ENCODE measurements around the gene OR8K1. TPM values are rescaled to one million over a fixed set of nuclear protein-coding genes. Genes with fewer than 3 reads are reported as not detected.

The OR8K1 gene
- not detected for polyA plus RNA-seq (2013, experiment 1 of 2)
- polyA plus RNA-seq (2013, experiment 2 of 2), result not detected

DNA sequence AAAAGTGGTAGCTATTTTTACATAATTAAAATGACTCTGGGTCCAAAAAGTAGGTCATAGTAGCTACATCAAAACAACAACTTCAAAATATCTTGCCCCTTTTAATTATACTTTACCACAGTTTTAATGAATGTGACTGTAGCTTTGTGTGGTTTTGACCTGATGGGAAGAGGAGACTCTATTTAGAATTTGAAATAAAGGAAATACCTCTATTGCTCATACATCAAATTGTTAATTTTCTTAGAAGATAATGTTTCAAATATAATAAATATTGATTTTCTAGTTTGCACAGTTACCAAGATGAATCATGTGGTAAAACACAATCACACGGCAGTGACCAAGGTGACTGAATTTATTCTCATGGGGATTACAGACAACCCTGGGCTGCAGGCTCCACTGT, at the start of gene OR8K1:
TSS of gene OR8K1 (plus strand) at position 301 of the 400 bp plus-strand sequence. CDS start at position 301, 0 bp downstream.
- no peak within 1 kb of the TSS for H2BK12ac ChIP-seq (ENCODE audit: low read length in 2 of 2)
- no peak within 1 kb of the TSS for H4K91ac ChIP-seq (ENCODE audit: low read length)
- no peak within 1 kb of the TSS for H2BK120ac ChIP-seq (ENCODE audit: low read depth, low read length)
- no peak within 1 kb of the TSS for H3K4ac ChIP-seq (ENCODE audit: low read depth in 1 of 2, low read length in 2 of 2)
- no peak within 1 kb of the TSS for H3K23ac ChIP-seq (ENCODE audit: low read length in 2 of 2)
- no peak within 1 kb of the TSS for H3K14ac ChIP-seq (ENCODE audit: low read length in 2 of 2)
- H3K4me3 ChIP-seq (ENCODE audit: insufficient read depth in 1 of 2, low read depth in 1 of 2, low read length in 2 of 2), result no peak within 1 kb of the TSS
- H2BK15ac ChIP-seq (ENCODE audit: low read depth, poor library complexity, severe bottlenecking), result no peak within 1 kb of the TSS
- H3K79me1 ChIP-seq (replicated peaks; ENCODE audit: low read length, poor library complexity, severe bottlenecking), result no peaks in the 10 kb centered on the region
- no peak within 1 kb of the TSS for H2AFZ ChIP-seq (ENCODE audit: low read depth, low read length)
- 85% methylated on average over 1 of the region's 1 CpG for WGBS
- H3K4me1 ChIP-seq (ENCODE audit: control insufficient read depth, insufficient read depth, low read depth, low read length), result no peaks in the 10 kb centered on the region
- no peaks in the 10 kb centered on the region for H3K27me3 ChIP-seq (ENCODE audit: control insufficient read depth in 1 of 2, insufficient read depth in 1 of 2, low read length in 2 of 2)
- H2AK5ac ChIP-seq (ENCODE audit: low read length, severe bottlenecking), result no peak within 1 kb of the TSS
- H3K9ac ChIP-seq (ENCODE audit: low read length), result no peak within 1 kb of the TSS
- H2BK5ac ChIP-seq (ENCODE audit: low read depth, low read length, poor library complexity, severe bottlenecking), result no peak within 1 kb of the TSS
- no peak within 1 kb of the TSS for H3K27ac ChIP-seq (ENCODE audit: low read length, poor library complexity, severe bottlenecking)
- H3K18ac ChIP-seq (ENCODE audit: low read depth in 1 of 2, low read length in 2 of 2), result no peak within 1 kb of the TSS
- H3K36me3 ChIP-seq (ENCODE audit: control insufficient read depth in 1 of 2, insufficient read depth in 2 of 2, low read depth in 1 of 2, low read length in 2 of 2), result no peaks in the 10 kb centered on the region
- no peak within 1 kb of the TSS for H3K4me2 ChIP-seq (ENCODE audit: low read length, poor library complexity, severe bottlenecking)
- no peak within 1 kb of the TSS for H4K8ac ChIP-seq (ENCODE audit: low read length)
- no peak for DNase-seq
- H3K9me3 ChIP-seq (ENCODE audit: control insufficient read depth, low read length), result peaks cover 14% of the 10 kb centered on the region

DNA sequence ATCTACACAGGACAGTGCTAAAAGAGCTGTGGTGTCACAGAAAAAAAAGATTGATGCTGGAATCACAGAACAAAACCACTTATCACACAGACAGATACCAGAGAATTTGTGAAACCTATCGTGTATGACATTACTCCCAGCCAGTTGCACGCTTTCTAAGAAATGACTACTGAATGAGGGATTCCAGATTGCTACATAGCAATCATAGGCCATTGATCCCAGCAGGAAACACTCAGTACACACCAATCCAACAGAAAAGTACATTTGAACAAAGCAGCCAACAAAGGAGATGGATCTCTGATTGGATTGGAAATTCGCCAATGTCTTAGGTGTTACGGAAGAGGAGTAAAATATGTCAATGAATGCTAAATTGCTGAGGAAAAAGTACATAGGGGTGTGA, 48.9 kb upstream of the OR8K1 start:
- Histone ChIP-seq H2BK120ac (ENCODE audit: low read depth, low read length) (no peak overlapping the region), H3K27ac (ENCODE audit: low read length, poor library complexity, severe bottlenecking) (no peak overlapping the region), H2AFZ (ENCODE audit: low read depth, low read length) (no peak overlapping the region), H3K36me3 (ENCODE audit: control insufficient read depth in 1 of 2, insufficient read depth in 2 of 2, low read depth in 1 of 2, low read length in 2 of 2) (no peaks in the 10 kb centered on the region), H2BK5ac (ENCODE audit: low read depth, low read length, poor library complexity, severe bottlenecking) (no peak overlapping the region), H3K9me3 (ENCODE audit: control insufficient read depth, low read length) (peaks cover 4% of the 10 kb centered on the region), H4K91ac (ENCODE audit: low read length) (no peak overlapping the region), H3K18ac (ENCODE audit: low read depth in 1 of 2, low read length in 2 of 2) (no peak overlapping the region), H2BK12ac (ENCODE audit: low read length in 2 of 2) (no peak overlapping the region), H3K9ac (ENCODE audit: low read length) (no peak overlapping the region), H4K8ac (ENCODE audit: low read length) (no peak overlapping the region), H3K23ac (ENCODE audit: low read length in 2 of 2) (no peak overlapping the region), H3K27me3 (ENCODE audit: control insufficient read depth in 1 of 2, insufficient read depth in 1 of 2, low read length in 2 of 2) (no peaks in the 10 kb centered on the region), H3K4me3 (ENCODE audit: insufficient read depth in 1 of 2, low read depth in 1 of 2, low read length in 2 of 2) (no peak overlapping the region), H3K4me2 (ENCODE audit: low read length, poor library complexity, severe bottlenecking) (no peak overlapping the region), H2BK15ac (ENCODE audit: low read depth, poor library complexity, severe bottlenecking) (no peak overlapping the region), H2AK5ac (ENCODE audit: low read length, severe bottlenecking) (no peak overlapping the region), H3K14ac (ENCODE audit: low read length in 2 of 2) (no peak overlapping the region), H3K4ac (ENCODE audit: low read depth in 1 of 2, low read length in 2 of 2) (no peak overlapping the region), H3K79me1 (replicated peaks; ENCODE audit: low read length, poor library complexity, severe bottlenecking) (no peaks in the 10 kb centered on the region), H3K4me1 (ENCODE audit: control insufficient read depth, insufficient read depth, low read depth, low read length) (no peaks in the 10 kb centered on the region)
- no peak for DNase-seq
- WGBS, result 89% methylated on average over 4 of the region's 4 CpGs

DNA sequence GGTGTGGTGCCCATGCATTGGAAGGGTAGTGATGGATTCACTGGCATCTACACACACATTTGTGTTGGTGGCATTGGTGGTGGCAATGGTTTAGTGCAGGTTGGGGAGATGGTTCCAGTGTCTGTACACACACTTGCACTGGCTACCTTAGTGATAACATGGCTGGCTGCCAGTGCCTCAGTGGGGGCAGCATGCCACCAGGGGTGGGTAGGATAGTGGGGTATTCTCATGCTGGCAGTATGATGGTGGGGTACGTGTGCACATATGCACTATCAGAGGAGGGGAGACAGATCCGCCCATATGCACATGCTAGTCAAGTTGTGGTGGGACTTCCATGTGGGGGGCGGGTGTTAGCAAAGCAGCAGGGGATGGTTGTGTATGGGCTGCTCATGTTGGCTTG, 38.0 kb upstream of the OR8K1 start:
- H4K91ac ChIP-seq (ENCODE audit: low read length), result no peak overlapping the region
- H3K18ac ChIP-seq (ENCODE audit: low read depth in 1 of 2, low read length in 2 of 2), result no peak overlapping the region
- no peak overlapping the region for H4K8ac ChIP-seq (ENCODE audit: low read length)
- no peaks in the 10 kb centered on the region for H3K4me1 ChIP-seq (ENCODE audit: control insufficient read depth, insufficient read depth, low read depth, low read length)
- no peaks in the 10 kb centered on the region for H3K27me3 ChIP-seq (ENCODE audit: control insufficient read depth in 1 of 2, insufficient read depth in 1 of 2, low read length in 2 of 2)
- no peak overlapping the region for H2BK15ac ChIP-seq (ENCODE audit: low read depth, poor library complexity, severe bottlenecking)
- H3K36me3 ChIP-seq (ENCODE audit: control insufficient read depth in 1 of 2, insufficient read depth in 2 of 2, low read depth in 1 of 2, low read length in 2 of 2), result no peaks in the 10 kb centered on the region
- no peaks in the 10 kb centered on the region for H3K79me1 ChIP-seq (replicated peaks; ENCODE audit: low read length, poor library complexity, severe bottlenecking)
- H3K27ac ChIP-seq (ENCODE audit: low read length, poor library complexity, severe bottlenecking), result no peak overlapping the region
- 71% methylated on average over 3 of the region's 3 CpGs for WGBS
- H3K4me3 ChIP-seq (ENCODE audit: insufficient read depth in 1 of 2, low read depth in 1 of 2, low read length in 2 of 2), result no peak overlapping the region
- no peak overlapping the region for H3K4ac ChIP-seq (ENCODE audit: low read depth in 1 of 2, low read length in 2 of 2)
- no peak overlapping the region for H3K14ac ChIP-seq (ENCODE audit: low read length in 2 of 2)
- H2BK120ac ChIP-seq (ENCODE audit: low read depth, low read length), result no peak overlapping the region
- H2BK12ac ChIP-seq (ENCODE audit: low read length in 2 of 2), result no peak overlapping the region
- no peak overlapping the region for H2AK5ac ChIP-seq (ENCODE audit: low read length, severe bottlenecking)
- no peak overlapping the region for H2BK5ac ChIP-seq (ENCODE audit: low read depth, low read length, poor library complexity, severe bottlenecking)
- no peak overlapping the region for H2AFZ ChIP-seq (ENCODE audit: low read depth, low read length)
- H3K4me2 ChIP-seq (ENCODE audit: low read length, poor library complexity, severe bottlenecking), result no peak overlapping the region
- no peak overlapping the region for H3K23ac ChIP-seq (ENCODE audit: low read length in 2 of 2)
- peaks cover 54% of the 10 kb centered on the region for H3K9me3 ChIP-seq (ENCODE audit: control insufficient read depth, low read length)
- DNase-seq, result no peak
- H3K9ac ChIP-seq (ENCODE audit: low read length), result no peak overlapping the region

GRCh38 chr11:56314844-56315243, 31.0 kb upstream of the OR8K1 start, which contains the start of gene OR8K3:
TSS of gene OR8K3 (plus strand) at chr11:56315144. CDS start at chr11:56318307, 3,163 bp downstream.
- H2AK5ac ChIP-seq (ENCODE audit: low read length, severe bottlenecking), result no peak within 1 kb of the TSS
- H3K4me1 ChIP-seq (ENCODE audit: control insufficient read depth, insufficient read depth, low read depth, low read length), result no peaks in the 10 kb centered on the region
- H2BK12ac ChIP-seq (ENCODE audit: low read length in 2 of 2), result no peak within 1 kb of the TSS
- no peak within 1 kb of the TSS for H3K4me2 ChIP-seq (ENCODE audit: low read length, poor library complexity, severe bottlenecking)
- no peak within 1 kb of the TSS for H2BK15ac ChIP-seq (ENCODE audit: low read depth, poor library complexity, severe bottlenecking)
- no peak within 1 kb of the TSS for H2AFZ ChIP-seq (ENCODE audit: low read depth, low read length)
- H3K23ac ChIP-seq (ENCODE audit: low read length in 2 of 2), result no peak within 1 kb of the TSS
- no peak within 1 kb of the TSS for H3K9ac ChIP-seq (ENCODE audit: low read length)
- H3K9me3 ChIP-seq (ENCODE audit: control insufficient read depth, low read length), result peaks cover 13% of the 10 kb centered on the region
- no peak within 1 kb of the TSS for H2BK120ac ChIP-seq (ENCODE audit: low read depth, low read length)
- no peak within 1 kb of the TSS for H3K18ac ChIP-seq (ENCODE audit: low read depth in 1 of 2, low read length in 2 of 2)
- H2BK5ac ChIP-seq (ENCODE audit: low read depth, low read length, poor library complexity, severe bottlenecking), result no peak within 1 kb of the TSS
- H4K8ac ChIP-seq (ENCODE audit: low read length), result no peak within 1 kb of the TSS
- H3K14ac ChIP-seq (ENCODE audit: low read length in 2 of 2), result no peak within 1 kb of the TSS
- H3K79me1 ChIP-seq (replicated peaks; ENCODE audit: low read length, poor library complexity, severe bottlenecking), result no peaks in the 10 kb centered on the region
- no peaks in the 10 kb centered on the region for H3K27me3 ChIP-seq (ENCODE audit: control insufficient read depth in 1 of 2, insufficient read depth in 1 of 2, low read length in 2 of 2)
- H3K4me3 ChIP-seq (ENCODE audit: insufficient read depth in 1 of 2, low read depth in 1 of 2, low read length in 2 of 2), result no peak within 1 kb of the TSS
- H3K36me3 ChIP-seq (ENCODE audit: control insufficient read depth in 1 of 2, insufficient read depth in 2 of 2, low read depth in 1 of 2, low read length in 2 of 2), result no peaks in the 10 kb centered on the region
- H3K4ac ChIP-seq (ENCODE audit: low read depth in 1 of 2, low read length in 2 of 2), result no peak within 1 kb of the TSS
- no peak within 1 kb of the TSS for H4K91ac ChIP-seq (ENCODE audit: low read length)
- no peak within 1 kb of the TSS for H3K27ac ChIP-seq (ENCODE audit: low read length, poor library complexity, severe bottlenecking)
- no peak for DNase-seq

Data from mesenchymal stem cell (in vitro differentiated cells and primary cell).